Stimulated activated CD4-positive, alpha-beta T cell treated with anti-CD3 and anti-CD28 coated beads, TNF-alpha, amount 100 ng/mL, for 24 hours (primary cell): ENCODE measurements around the gene XYLT1.
A peak's percentile ranks its signal among the peaks of the same experiment; 100 is the strongest.
"Not testable (repeated sequence)": the region's sequence is repeated elsewhere in the genome, so short reads cannot be mapped to it uniquely, and the experiment has no call there.

Source experiments
- DNase-seq, 3 experiments: peaks; one replicate each; pipeline ENCODE4 v3.0.0-alpha.2; 2020; ENCODE audit warnings: low read depth in 3 of 3

Gene XYLT1

GRCh38 chr16:17470908-17471718 lies at the start of gene XYLT1:
TSS of gene XYLT1 (minus strand) at chr16:17470960. CDS start at chr16:17470796, 164 bp downstream.
- peak in 1 of 3 experiments; percentile 49 for DNase-seq

GRCh38 chr16:17520111-17520510 lies 49.4 kb upstream of the XYLT1 start:
- DNase-seq = no peak

GRCh38 chr16:17519101-17519955 lies 48.6 kb upstream of the XYLT1 start:
- DNase-seq = no peak

GRCh38 chr16:17518441-17518840 lies 47.7 kb upstream of the XYLT1 start:
- DNase-seq = no peak

- DNase-seq = no peak
These were observed 44.9 kb upstream of the XYLT1 start for GRCh38 chr16:17515421-17516210.

- no peak for DNase-seq
These were observed 42.0 kb upstream of the XYLT1 start for GRCh38 chr16:17512636-17513220.

- no peak for DNase-seq
These were observed 40.6 kb upstream of the XYLT1 start for GRCh38 chr16:17511340-17511739.

GRCh38 chr16:17510567-17510966 lies 39.8 kb upstream of the XYLT1 start:
- no peak for DNase-seq

- DNase-seq = no peak
These were observed 38.4 kb upstream of the XYLT1 start for GRCh38 chr16:17509194-17509593.

GRCh38 chr16:17508303-17508702 lies 37.5 kb upstream of the XYLT1 start:
- DNase-seq = no peak

- not testable (repeated sequence) for DNase-seq
These were observed 36.8 kb upstream of the XYLT1 start for GRCh38 chr16:17507516-17507915.

- not testable (repeated sequence) for DNase-seq
These were observed 35.1 kb upstream of the XYLT1 start for GRCh38 chr16:17505828-17506227.

- DNase-seq = no peak
These were observed 33.3 kb upstream of the XYLT1 start for GRCh38 chr16:17504050-17504449.

GRCh38 chr16:17503331-17503730 lies 32.6 kb upstream of the XYLT1 start:
- no peak for DNase-seq

GRCh38 chr16:17501321-17501720 lies 30.6 kb upstream of the XYLT1 start:
- no peak for DNase-seq

- no peak for DNase-seq
These were observed 28.6 kb upstream of the XYLT1 start for GRCh38 chr16:17499223-17499902.

GRCh38 chr16:17497648-17498047 lies 26.9 kb upstream of the XYLT1 start:
- no peak for DNase-seq

GRCh38 chr16:17496891-17497290 lies 26.1 kb upstream of the XYLT1 start:
- DNase-seq = no peak

GRCh38 chr16:17493012-17493411 lies 22.3 kb upstream of the XYLT1 start:
- DNase-seq = no peak

- DNase-seq = no peak
These were observed 20.4 kb upstream of the XYLT1 start for GRCh38 chr16:17491140-17491662.

- no peak for DNase-seq
These were observed 17.7 kb upstream of the XYLT1 start for GRCh38 chr16:17488506-17488905.
